K562 (cell line): ENCODE data around the gene BNIPL. TPM values are rescaled to one million over a fixed set of nuclear protein-coding genes. Genes with fewer than 3 reads are reported as not detected.

Source experiments
- BCLAF1 ChIP-seq, 2 experiments: fragments of 450-650 bp in 1 of 2; IDR thresholded peaks; 2 replicates each; pipeline ENCODE4 v1.6.1; 2011 to 2017; ENCODE audit warnings: low read depth in 2 of 2, antibody characterized with exemption in 1 of 2, borderline replicate concordance in 1 of 2, low read length in 1 of 2, mild to moderate bottlenecking in 1 of 2, mixed read lengths in 1 of 2; ENCODE audit not compliant: control insufficient read depth in 1 of 2
- CHD2 ChIP-seq: IDR thresholded peaks from 2 replicates; pipeline ENCODE4 v1.6.1; 2011; ENCODE audit warnings: low read depth, low read length
- IRF2 ChIP-seq: sonication (generic); formaldehyde crosslinking; IDR thresholded peaks from 2 replicates; pipeline ENCODE4 v1.8.1; 2022; ENCODE audit warnings: mild to moderate bottlenecking, missing genetic modification reagents
- KDM2B ChIP-seq: fragments of 250-450 bp; sonication (Bioruptor Pico); IDR thresholded peaks from 2 replicates; pipeline ENCODE4 v1.8.0; 2021; ENCODE audit warnings: mild to moderate bottlenecking, moderate library complexity
- NCOA2 ChIP-seq, 2 experiments: fragments of 450-650 bp; IDR thresholded peaks; 2 replicates each; pipeline ENCODE4 v1.6.1; 2018; ENCODE audit warnings: mild to moderate bottlenecking in 2 of 2, moderate library complexity in 1 of 2; ENCODE audit not compliant: partially characterized antibody in 2 of 2
- NONO ChIP-seq, 2 experiments: fragments of 200-400 bp in 1 of 2; fragments of 450-650 bp in 1 of 2; formaldehyde crosslinking in 1 of 2; IDR thresholded peaks; 2 replicates each; pipeline ENCODE4 v1.6.1; 2017; ENCODE audit warnings: low read depth in 2 of 2, mild to moderate bottlenecking in 2 of 2, moderate library complexity in 2 of 2, low read length in 1 of 2
- NR2C2 ChIP-seq, 2 experiments: fragments of 200-800 bp in 1 of 2; sonication (Bioruptor generic) in 1 of 2; sonication (generic) in 1 of 2; formaldehyde crosslinking in 1 of 2; IDR thresholded peaks; 2 replicates each; pipeline versions ENCODE4 v1.6.1 to v1.8.0; 2016 to 2022; ENCODE audit warnings: mild to moderate bottlenecking in 1 of 2, missing compliant biosample characterization in 1 of 2, missing genetic modification characterization in 1 of 2, missing genetic modification reagents in 1 of 2
- SMAD2 ChIP-seq: fragments of 150-350 bp; IDR thresholded peaks from 2 replicates; pipeline ENCODE4 v1.6.1; 2014; ENCODE audit warnings: low read depth, mild to moderate bottlenecking, low read length
- TAF15 ChIP-seq: fragments of 200-400 bp; formaldehyde crosslinking; IDR thresholded peaks from 2 replicates; pipeline ENCODE4 v1.6.1; 2017; ENCODE audit warnings: mild to moderate bottlenecking, low read depth, low read length, moderate library complexity
- polyA plus RNA-seq, 8 experiments: library from polyadenylated mRNA; depleted of rRNA in 4 of 8; stranded (reverse) in 5 of 8; unstranded in 3 of 8; fragments of >200 nt; fragmentation: Nextera tagmentation in 2 of 8; fragmentation: Illumina TruSeq in 1 of 8; extraction: Ambion mirVana in 2 of 8; extraction: Trizol in 1 of 8; gene quantifications; 2 replicates each; pipeline versions ENCODE4 v1.2.1 to v1.2.3, GENCODE V29; 2011 to 2014; ENCODE audit warnings: inconsistent platforms in 1 of 8, missing spikeins in 1 of 8
- total RNA-seq, 7 experiments: library from RNA; depleted of rRNA in 6 of 7; stranded (reverse); fragments of >200 nt in 6 of 7; fragmentation: Illumina TruSeq in 2 of 7; extraction: Trizol in 2 of 7; gene quantifications; 2 replicates each; pipeline versions ENCODE4 v1.2.1 to v1.2.3, GENCODE V29; 2011 to 2021; ENCODE audit warnings: low replicate concordance in 1 of 7
- TF ChIP-seq, protein P1 (sequence below): fragments of 450-650 bp; formaldehyde crosslinking; IDR thresholded peaks from 2 replicates; pipeline ENCODE4 v1.4.0; 2020; ENCODE audit warnings: mild to moderate bottlenecking
- TF ChIP-seq, protein P2 (sequence below): fragments of 450-650 bp; IDR thresholded peaks from 2 replicates; pipeline ENCODE4 v1.6.1; 2016; ENCODE audit warnings: low read depth

BNIPL gene
- total and polyA plus RNA-seq, 9 of the 15 experiments (the other 6 are each of a cell fraction or from before 2014, with no cell fraction given) = 0.08 to 1.4 (median 0.68) TPM

DNA sequence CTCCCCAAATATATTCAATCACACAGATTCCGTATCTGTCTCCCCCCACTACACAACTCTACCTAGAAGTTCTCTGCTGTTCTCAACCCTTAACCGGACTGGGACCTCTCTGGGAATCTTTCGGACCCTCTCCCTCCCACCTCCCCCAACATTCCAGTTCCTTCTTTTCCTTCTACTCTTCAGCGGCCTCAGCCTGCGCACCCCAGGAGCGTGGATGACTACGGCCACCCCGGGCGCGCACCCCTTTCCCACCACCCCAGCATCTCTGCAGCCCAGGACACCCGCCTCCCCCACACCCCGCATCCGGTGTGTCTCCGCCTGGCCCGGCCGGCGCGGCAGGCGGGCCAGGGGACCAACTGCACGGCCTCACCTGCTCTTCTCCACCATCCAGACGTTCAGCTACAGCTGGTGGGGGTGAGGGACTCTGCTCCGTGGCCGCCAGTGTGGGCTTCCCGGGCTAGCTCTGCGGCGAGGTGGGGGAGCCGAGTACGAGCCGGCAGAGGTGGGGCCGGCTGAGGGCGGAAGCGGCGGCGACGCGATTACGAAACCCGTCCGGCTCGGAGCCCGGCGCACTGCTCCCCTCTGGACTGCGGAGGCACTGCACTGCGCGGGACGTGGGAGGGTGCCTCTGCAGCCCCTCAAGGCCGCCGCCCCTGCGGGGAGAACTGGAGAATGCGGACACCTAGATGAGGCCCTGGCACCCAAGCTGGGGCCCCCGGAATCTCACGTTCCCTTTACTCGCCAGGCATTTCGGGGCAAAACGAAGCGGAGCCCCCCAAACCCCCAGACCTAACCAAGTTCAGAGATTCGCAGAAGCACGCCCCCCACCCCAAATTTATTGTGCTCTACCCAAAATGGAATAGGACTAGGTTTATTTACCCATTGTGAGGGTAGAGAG is 23.0 kb downstream of the BNIPL start, which contains the start of gene CDC42SE1 (continued):
- 0 out of 4 replicates have a peak, but pooled peaks of 1 of the 2 experiments have one; percentile 71 for TF ChIP-seq BCLAF1 (IDR thresholded peaks at IDR 0.05; ENCODE audit: borderline replicate concordance in 1 of 2, control insufficient read depth in 1 of 2, low read depth in 2 of 2, low read length in 1 of 2)
- TF ChIP-seq NR2C2 (CRISPR knock-in tag; IDR thresholded peaks at IDR 0.05) = peak; percentile 62
- TF ChIP-seq NR2C2 (tag; IDR thresholded peaks at IDR 0.05) = no peak
- TF ChIP-seq, protein P1, sequence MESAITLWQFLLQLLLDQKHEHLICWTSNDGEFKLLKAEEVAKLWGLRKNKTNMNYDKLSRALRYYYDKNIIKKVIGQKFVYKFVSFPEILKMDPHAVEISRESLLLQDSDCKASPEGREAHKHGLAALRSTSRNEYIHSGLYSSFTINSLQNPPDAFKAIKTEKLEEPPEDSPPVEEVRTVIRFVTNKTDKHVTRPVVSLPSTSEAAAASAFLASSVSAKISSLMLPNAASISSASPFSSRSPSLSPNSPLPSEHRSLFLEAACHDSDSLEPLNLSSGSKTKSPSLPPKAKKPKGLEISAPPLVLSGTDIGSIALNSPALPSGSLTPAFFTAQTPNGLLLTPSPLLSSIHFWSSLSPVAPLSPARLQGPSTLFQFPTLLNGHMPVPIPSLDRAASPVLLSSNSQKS (CRISPR knock-in tag) = 0 out of 2 replicates have a peak, but pooled peaks have one; percentile 35
- 0 out of 4 replicates have a peak, but pooled peaks of 1 of the 2 experiments have one; percentile 17 for TF ChIP-seq NONO (IDR thresholded peaks at IDR 0.05; ENCODE audit: low read depth in 2 of 2, low read length in 1 of 2)
- TF ChIP-seq SMAD2 = no peak
- TF ChIP-seq, protein P2, sequence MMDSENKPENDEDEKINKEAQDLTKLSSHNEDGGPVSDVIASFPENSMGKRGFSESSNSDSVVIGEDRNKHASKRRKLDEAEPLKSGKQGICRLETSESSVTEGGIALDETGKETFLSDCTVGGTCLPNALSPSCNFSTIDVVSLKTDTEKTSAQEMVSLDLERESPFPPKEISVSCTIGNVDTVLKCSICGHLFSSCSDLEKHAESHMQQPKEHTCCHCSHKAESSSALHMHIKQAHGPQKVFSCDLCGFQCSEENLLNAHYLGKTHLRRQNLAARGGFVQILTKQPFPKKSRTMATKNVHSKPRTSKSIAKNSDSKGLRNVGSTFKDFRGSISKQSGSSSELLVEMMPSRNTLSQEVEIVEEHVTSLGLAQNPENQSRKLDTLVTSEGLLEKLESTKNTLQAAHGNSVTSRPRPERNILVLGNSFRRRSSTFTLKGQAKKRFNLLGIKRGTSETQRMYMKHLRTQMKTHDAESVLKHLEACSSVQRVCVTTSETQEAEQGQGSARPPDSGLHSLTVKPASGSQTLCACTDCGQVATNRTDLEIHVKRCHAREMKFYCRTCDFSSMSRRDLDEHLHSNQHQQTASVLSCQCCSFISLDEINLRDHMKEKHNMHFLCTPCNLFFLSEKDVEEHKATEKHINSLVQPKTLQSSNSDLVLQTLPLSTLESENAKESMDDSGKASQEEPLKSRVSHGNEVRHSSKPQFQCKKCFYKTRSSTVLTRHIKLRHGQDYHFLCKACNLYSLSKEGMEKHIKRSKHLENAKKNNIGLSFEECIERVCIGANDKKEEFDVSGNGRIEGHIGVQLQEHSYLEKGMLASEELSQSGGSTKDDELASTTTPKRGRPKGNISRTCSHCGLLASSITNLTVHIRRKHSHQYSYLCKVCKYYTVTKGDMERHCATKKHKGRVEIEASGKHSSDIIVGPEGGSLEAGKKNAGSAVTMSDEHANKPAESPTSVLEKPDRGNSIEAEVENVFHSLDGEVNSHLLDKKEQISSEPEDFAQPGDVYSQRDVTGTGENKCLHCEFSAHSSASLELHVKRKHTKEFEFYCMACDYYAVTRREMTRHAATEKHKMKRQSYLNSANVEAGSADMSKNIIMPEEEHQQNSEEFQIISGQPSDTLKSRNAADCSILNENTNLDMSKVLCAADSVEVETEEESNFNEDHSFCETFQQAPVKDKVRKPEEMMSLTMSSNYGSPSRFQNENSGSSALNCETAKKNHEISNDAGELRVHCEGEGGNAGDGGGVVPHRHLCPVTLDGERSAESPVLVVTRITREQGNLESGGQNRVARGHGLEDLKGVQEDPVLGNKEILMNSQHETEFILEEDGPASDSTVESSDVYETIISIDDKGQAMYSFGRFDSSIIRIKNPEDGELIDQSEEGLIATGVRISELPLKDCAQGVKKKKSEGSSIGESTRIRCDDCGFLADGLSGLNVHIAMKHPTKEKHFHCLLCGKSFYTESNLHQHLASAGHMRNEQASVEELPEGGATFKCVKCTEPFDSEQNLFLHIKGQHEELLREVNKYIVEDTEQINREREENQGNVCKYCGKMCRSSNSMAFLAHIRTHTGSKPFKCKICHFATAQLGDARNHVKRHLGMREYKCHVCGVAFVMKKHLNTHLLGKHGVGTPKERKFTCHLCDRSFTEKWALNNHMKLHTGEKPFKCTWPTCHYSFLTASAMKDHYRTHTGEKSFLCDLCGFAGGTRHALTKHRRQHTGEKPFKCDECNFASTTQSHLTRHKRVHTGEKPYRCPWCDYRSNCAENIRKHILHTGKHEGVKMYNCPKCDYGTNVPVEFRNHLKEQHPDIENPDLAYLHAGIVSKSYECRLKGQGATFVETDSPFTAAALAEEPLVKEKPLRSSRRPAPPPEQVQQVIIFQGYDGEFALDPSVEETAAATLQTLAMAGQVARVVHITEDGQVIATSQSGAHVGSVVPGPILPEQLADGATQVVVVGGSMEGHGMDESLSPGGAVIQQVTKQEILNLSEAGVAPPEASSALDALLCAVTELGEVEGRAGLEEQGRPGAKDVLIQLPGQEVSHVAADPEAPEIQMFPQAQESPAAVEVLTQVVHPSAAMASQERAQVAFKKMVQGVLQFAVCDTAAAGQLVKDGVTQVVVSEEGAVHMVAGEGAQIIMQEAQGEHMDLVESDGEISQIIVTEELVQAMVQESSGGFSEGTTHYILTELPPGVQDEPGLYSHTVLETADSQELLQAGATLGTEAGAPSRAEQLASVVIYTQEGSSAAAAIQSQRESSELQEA = no peak
- no peak for TF ChIP-seq IRF2 (CRISPR knock-in tag)
- TF ChIP-seq NCOA2 (IDR thresholded peaks at IDR 0.05; ENCODE audit: partially characterized antibody in 2 of 2) = no peak
- TF ChIP-seq KDM2B (CRISPR knock-in tag) = no peak
- no peak for TF ChIP-seq TAF15
- TF ChIP-seq CHD2 = 0 out of 2 replicates have a peak, but pooled peaks have one; percentile 32
